K562 (cell line): ENCODE measurements around the gene LRP2BP. TPM values are rescaled to one million over a fixed set of nuclear protein-coding genes. Genes with fewer than 3 reads are reported as not detected.

Experiments
- BRD4 ChIP-seq: fragments of 200-600 bp; sonication (generic); IDR thresholded peaks from 2 replicates; pipeline ENCODE4 v1.6.1; 2017; ENCODE audit warnings: inconsistent platforms
- BRD9 ChIP-seq: fragments of 450-650 bp; IDR thresholded peaks from 2 replicates; pipeline ENCODE4 v1.6.1; 2018; ENCODE audit warnings: low read depth; ENCODE audit not compliant: partially characterized antibody
- DMBX1 ChIP-seq: fragments of 250-450 bp; sonication (Bioruptor Pico); IDR thresholded peaks from 2 replicates; pipeline ENCODE4 v1.8.0; 2022; ENCODE audit warnings: inconsistent platforms, mild to moderate bottlenecking, moderate library complexity, borderline replicate concordance
- ETS2 ChIP-seq: IDR thresholded peaks from 2 replicates; pipeline ENCODE4 v1.6.1; 2016; ENCODE audit warnings: borderline replicate concordance, missing genetic modification characterization, mild to moderate bottlenecking, moderate library complexity, missing compliant biosample characterization; ENCODE audit not compliant: poor library complexity, severe bottlenecking
- FOXK2 ChIP-seq, 2 experiments: fragments of 450-650 bp; IDR thresholded peaks in 1 of 2; conservative IDR thresholded peaks in 1 of 2; 2 replicates each; pipeline ENCODE4 v1.6.1; 2016; ENCODE audit warnings: low read depth in 2 of 2, mild to moderate bottlenecking in 1 of 2
- HNRNPLL ChIP-seq: fragments of 200-400 bp; formaldehyde crosslinking; IDR thresholded peaks from 2 replicates; pipeline ENCODE4 v1.6.1; 2017; ENCODE audit warnings: low read length, low read depth, mild to moderate bottlenecking; ENCODE audit not compliant: poor library complexity, severe bottlenecking
- POLR3G ChIP-seq: IDR thresholded peaks from 2 replicates; pipeline ENCODE4 v1.6.1; 2011; ENCODE audit not compliant: insufficient read length, insufficient replicate concordance; ENCODE audit errors: extremely low read depth
- POU5F1 ChIP-seq: fragments of 150-350 bp; IDR thresholded peaks from 2 replicates; pipeline ENCODE4 v1.6.1; 2014; ENCODE audit warnings: borderline replicate concordance, low read length, low read depth, mild to moderate bottlenecking; ENCODE audit not compliant: partially characterized antibody
- PTTG1 ChIP-seq: fragments of 450-650 bp; IDR thresholded peaks from 2 replicates; pipeline ENCODE4 v1.6.1; 2016; ENCODE audit warnings: low read depth, mild to moderate bottlenecking, missing genetic modification characterization, missing compliant biosample characterization
- RBM17 ChIP-seq: fragments of 200-400 bp; formaldehyde crosslinking; IDR thresholded peaks from 2 replicates; pipeline ENCODE4 v1.6.1; 2017; ENCODE audit warnings: low read depth, mild to moderate bottlenecking, low read length, borderline replicate concordance
- RFX1 ChIP-seq: fragments of 450-650 bp; IDR thresholded peaks from 2 replicates; pipeline ENCODE4 v1.6.1; 2016; ENCODE audit warnings: mild to moderate bottlenecking, moderate library complexity
- RFX7 ChIP-seq: fragments of 250-450 bp; sonication (Bioruptor Pico); IDR thresholded peaks from 2 replicates; pipeline ENCODE4 v1.5.1; 2021; ENCODE audit warnings: mild to moderate bottlenecking
- RNF2 ChIP-seq: sonication (generic); IDR thresholded peaks from 2 replicates; pipeline ENCODE4 v1.6.1; 2016
- SLC30A9 ChIP-seq: fragments of 250-450 bp; sonication (Bioruptor Pico); IDR thresholded peaks from 2 replicates; pipeline ENCODE4 v1.8.0; 2022; ENCODE audit warnings: mild to moderate bottlenecking, moderate library complexity
- TBL1XR1 ChIP-seq, 2 experiments: IDR thresholded peaks; 2 replicates each; pipeline ENCODE4 v1.6.1; 2012; ENCODE audit warnings: improper control_type of control experiment in 2 of 2, low read length in 2 of 2, mild to moderate bottlenecking in 1 of 2
- U2AF1 ChIP-seq: fragments of 200-400 bp; formaldehyde crosslinking; optimal IDR thresholded peaks from 2 replicates; pipeline ENCODE3; 2017; ENCODE audit warnings: mild to moderate bottlenecking, low read depth, low read length, moderate library complexity
- ZNF124 ChIP-seq: sonication (generic); formaldehyde crosslinking; IDR thresholded peaks from 2 replicates; pipeline ENCODE4 v1.8.1; 2022; ENCODE audit warnings: missing genetic modification reagents
- ZNF316 ChIP-seq: fragments of 450-650 bp; IDR thresholded peaks from 2 replicates; pipeline ENCODE4 v1.6.1; 2016
- ZNF324 ChIP-seq: fragments of 250-450 bp; sonication (Bioruptor Pico); IDR thresholded peaks from 2 replicates; pipeline ENCODE4 v1.4.0; 2020; ENCODE audit warnings: mild to moderate bottlenecking
- ZNF77 ChIP-seq: fragments of 250-450 bp; sonication (Bioruptor Pico); IDR thresholded peaks from 2 replicates; pipeline ENCODE4 v1.5.0; 2020
- polyA plus RNA-seq, 8 experiments: library from polyadenylated mRNA; depleted of rRNA in 4 of 8; stranded (reverse) in 5 of 8; unstranded in 3 of 8; fragments of >200 nt; fragmentation: Nextera tagmentation in 2 of 8; fragmentation: Illumina TruSeq in 1 of 8; extraction: Ambion mirVana in 2 of 8; extraction: Trizol in 1 of 8; gene quantifications; 2 replicates each; pipeline versions ENCODE4 v1.2.1 to v1.2.3, GENCODE V29; 2011 to 2014; ENCODE audit warnings: inconsistent platforms in 1 of 8, missing spikeins in 1 of 8
- total RNA-seq, 7 experiments: library from RNA; depleted of rRNA in 6 of 7; stranded (reverse); fragments of >200 nt in 6 of 7; fragmentation: Illumina TruSeq in 2 of 7; extraction: Trizol in 2 of 7; gene quantifications; 2 replicates each; pipeline versions ENCODE4 v1.2.1 to v1.2.3, GENCODE V29; 2011 to 2021; ENCODE audit warnings: low replicate concordance in 1 of 7
- TF ChIP-seq, protein P1 (sequence below): fragments of 250-450 bp; sonication (Bioruptor Pico); IDR thresholded peaks from 2 replicates; pipeline ENCODE4 v1.4.0; 2020; ENCODE audit warnings: mild to moderate bottlenecking, moderate library complexity, borderline replicate concordance
- TF ChIP-seq, protein P2 (sequence below): sonication (generic); formaldehyde crosslinking; IDR thresholded peaks from 2 replicates; pipeline ENCODE4 v1.8.0; 2023; ENCODE audit warnings: mild to moderate bottlenecking, missing genetic modification reagents

The LRP2BP gene
- total and polyA plus RNA-seq, 9 of the 15 experiments (the other 6 are each of a cell fraction or from before 2014, with no cell fraction given), result 0.42 to 2.1 (median 0.62) TPM

DNA sequence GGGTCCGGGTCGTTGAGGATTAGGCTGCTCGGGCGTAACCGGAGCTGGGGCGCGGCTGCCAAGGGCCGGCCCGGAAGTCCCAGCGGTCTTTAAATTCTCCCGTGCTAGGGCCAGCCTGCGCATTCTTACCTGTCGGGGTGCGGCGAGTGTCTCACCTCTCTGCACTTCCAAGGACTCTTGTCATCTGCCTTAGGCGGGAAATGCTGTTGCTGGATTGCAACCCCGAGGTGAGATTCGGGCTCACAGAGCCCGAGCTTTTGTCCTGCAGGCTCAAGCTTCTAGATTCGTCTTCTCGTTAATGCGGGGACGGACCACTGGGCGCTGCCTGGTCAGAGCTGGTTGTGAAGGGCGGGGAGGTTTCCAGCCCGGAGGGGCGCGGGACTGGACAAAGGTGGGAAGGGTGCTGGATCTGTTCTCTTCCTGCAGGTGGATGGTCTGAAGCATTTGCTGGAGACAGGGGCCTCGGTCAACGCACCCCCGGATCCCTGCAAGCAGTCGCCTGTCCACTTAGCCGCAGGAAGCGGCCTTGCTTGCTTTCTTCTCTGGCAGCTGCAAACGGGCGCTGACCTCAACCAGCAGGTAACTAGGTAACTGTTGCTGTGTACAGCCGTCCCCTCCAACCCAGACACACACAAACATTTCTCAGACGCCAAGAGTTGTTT, 1.1 kb upstream of the LRP2BP start, which contains the start of gene ANKRD37 (continued):
- TF ChIP-seq TBL1XR1 (IDR thresholded peaks at IDR 0.05; ENCODE audit: low read length in 2 of 2) (no peak), BRD9 (no peak), PTTG1 (tag) (no peak), POU5F1 (no peak), ZNF324 (CRISPR knock-in tag) (no peak), ZNF77 (CRISPR knock-in tag) (no peak), ZNF316 (no peak), U2AF1 (no peak), ETS2 (tag) (no peak), POLR3G (no peak), RFX1 (peak; percentile 63), RNF2 (no peak), DMBX1 (CRISPR knock-in tag) (no peak), RBM17 (no peak), BRD4 (no peak), HNRNPLL (no peak), RFX7 (CRISPR knock-in tag) (no peak), FOXK2 (conservative IDR thresholded peaks at IDR 0.05 in 1 of 2, IDR thresholded peaks at IDR 0.05 in 1 of 2; ENCODE audit: low read depth in 2 of 2) (peak in 1 of 2 experiments; percentile 28; a peak in 2 of 4 replicates), SLC30A9 (CRISPR knock-in tag) (no peak), ZNF124 (CRISPR knock-in tag) (no peak)
- TF ChIP-seq, protein P1, sequence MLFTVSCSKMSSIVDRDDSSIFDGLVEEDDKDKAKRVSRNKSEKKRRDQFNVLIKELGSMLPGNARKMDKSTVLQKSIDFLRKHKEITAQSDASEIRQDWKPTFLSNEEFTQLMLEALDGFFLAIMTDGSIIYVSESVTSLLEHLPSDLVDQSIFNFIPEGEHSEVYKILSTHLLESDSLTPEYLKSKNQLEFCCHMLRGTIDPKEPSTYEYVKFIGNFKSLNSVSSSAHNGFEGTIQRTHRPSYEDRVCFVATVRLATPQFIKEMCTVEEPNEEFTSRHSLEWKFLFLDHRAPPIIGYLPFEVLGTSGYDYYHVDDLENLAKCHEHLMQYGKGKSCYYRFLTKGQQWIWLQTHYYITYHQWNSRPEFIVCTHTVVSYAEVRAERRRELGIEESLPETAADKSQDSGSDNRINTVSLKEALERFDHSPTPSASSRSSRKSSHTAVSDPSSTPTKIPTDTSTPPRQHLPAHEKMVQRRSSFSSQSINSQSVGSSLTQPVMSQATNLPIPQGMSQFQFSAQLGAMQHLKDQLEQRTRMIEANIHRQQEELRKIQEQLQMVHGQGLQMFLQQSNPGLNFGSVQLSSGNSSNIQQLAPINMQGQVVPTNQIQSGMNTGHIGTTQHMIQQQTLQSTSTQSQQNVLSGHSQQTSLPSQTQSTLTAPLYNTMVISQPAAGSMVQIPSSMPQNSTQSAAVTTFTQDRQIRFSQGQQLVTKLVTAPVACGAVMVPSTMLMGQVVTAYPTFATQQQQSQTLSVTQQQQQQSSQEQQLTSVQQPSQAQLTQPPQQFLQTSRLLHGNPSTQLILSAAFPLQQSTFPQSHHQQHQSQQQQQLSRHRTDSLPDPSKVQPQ, result no peak
- TF ChIP-seq, protein P2, sequence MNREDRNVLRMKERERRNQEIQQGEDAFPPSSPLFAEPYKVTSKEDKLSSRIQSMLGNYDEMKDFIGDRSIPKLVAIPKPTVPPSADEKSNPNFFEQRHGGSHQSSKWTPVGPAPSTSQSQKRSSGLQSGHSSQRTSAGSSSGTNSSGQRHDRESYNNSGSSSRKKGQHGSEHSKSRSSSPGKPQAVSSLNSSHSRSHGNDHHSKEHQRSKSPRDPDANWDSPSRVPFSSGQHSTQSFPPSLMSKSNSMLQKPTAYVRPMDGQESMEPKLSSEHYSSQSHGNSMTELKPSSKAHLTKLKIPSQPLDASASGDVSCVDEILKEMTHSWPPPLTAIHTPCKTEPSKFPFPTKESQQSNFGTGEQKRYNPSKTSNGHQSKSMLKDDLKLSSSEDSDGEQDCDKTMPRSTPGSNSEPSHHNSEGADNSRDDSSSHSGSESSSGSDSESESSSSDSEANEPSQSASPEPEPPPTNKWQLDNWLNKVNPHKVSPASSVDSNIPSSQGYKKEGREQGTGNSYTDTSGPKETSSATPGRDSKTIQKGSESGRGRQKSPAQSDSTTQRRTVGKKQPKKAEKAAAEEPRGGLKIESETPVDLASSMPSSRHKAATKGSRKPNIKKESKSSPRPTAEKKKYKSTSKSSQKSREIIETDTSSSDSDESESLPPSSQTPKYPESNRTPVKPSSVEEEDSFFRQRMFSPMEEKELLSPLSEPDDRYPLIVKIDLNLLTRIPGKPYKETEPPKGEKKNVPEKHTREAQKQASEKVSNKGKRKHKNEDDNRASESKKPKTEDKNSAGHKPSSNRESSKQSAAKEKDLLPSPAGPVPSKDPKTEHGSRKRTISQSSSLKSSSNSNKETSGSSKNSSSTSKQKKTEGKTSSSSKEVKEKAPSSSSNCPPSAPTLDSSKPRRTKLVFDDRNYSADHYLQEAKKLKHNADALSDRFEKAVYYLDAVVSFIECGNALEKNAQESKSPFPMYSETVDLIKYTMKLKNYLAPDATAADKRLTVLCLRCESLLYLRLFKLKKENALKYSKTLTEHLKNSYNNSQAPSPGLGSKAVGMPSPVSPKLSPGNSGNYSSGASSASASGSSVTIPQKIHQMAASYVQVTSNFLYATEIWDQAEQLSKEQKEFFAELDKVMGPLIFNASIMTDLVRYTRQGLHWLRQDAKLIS (CRISPR knock-in tag), result no peak
